Ovary (tissue), 9 donors: ENCODE measurements around the gene TP73. TPM values are rescaled to one million over a fixed set of nuclear protein-coding genes. Genes with fewer than 3 reads are reported as not detected.

ENCODE experiments used
- DNase-seq, 5 donors: peaks; one replicate each; pipeline ENCODE4 v3.0.0-alpha.2; 2019 to 2020
- H3K27ac ChIP-seq, 2 donors: fragments of 200-600 bp; one replicate each; pipeline versions ENCODE4 v1.5.1 to v1.8.0; 2019 to 2022
- H3K27me3 ChIP-seq: fragments of 200-600 bp; one replicate; pipeline ENCODE4 v1.8.0; 2022
- H3K36me3 ChIP-seq: fragments of 200-600 bp; sonication (generic); one replicate; pipeline ENCODE4 v1.5.1; 2019
- H3K4me1 ChIP-seq: one replicate; pipeline ENCODE4 v1.8.1; 2013; ENCODE audit warnings: mild to moderate bottlenecking, moderate library complexity; ENCODE audit not compliant: insufficient read depth
- H3K4me3 ChIP-seq: fragments of 200-600 bp; sonication (generic); one replicate; pipeline ENCODE4 v1.5.1; 2017
- H3K9me3 ChIP-seq, 2 donors: fragments of 200-600 bp in 1 of 2; sonication (generic) in 1 of 2; one replicate each; pipeline versions ENCODE4 v1.5.1 to v1.8.1; 2013 to 2019; ENCODE audit warnings: mild to moderate bottlenecking in 1 of 2, moderate library complexity in 1 of 2
- EP300 ChIP-seq: sonication (generic); formaldehyde crosslinking; IDR thresholded peaks from one replicate; pipeline ENCODE4 v1.6.1; 2017; ENCODE audit warnings: antibody characterized with exemption
- POLR2A ChIP-seq: fragments of 450-650 bp; IDR thresholded peaks from one replicate; pipeline ENCODE4 v1.6.1; 2017; ENCODE audit warnings: antibody characterized with exemption, mild to moderate bottlenecking, moderate library complexity
- WGBS, 3 donors: extraction: QIAGEN DNeasy Blood & Tissue Kit in 1 of 3; methylation state at CpG; one replicate each; pipeline versions ENCODE4 v1.1.5 to v1.1.7; 2013 to 2017; 5-methylcytosine and 5-hydroxymethylcytosine counted together
- intact Hi-C, 4 donors: fragments of 100-400 bp; cut with DNase I; formaldehyde crosslinking; loops; one replicate each; pipeline versions ENCODE4 v1.11.0 to v1.15.1; 2022 to 2023
- polyA plus RNA-seq, 2 donors: library from polyadenylated mRNA; stranded (reverse); fragments of 200-250 nt in 1 of 2; fragments of 350-450 nt in 1 of 2; fragmentation: Illumina TruSeq in 1 of 2; extraction: RNeasy Lipid Tissue Mini Kit (QIAGEN cat#74804) in 1 of 2; gene quantifications; one replicate each; pipeline ENCODE4 v1.2.3, GENCODE V29; 2013 to 2014
- total RNA-seq, 7 donors: library from RNA; depleted of rRNA in 2 of 7; stranded (reverse); fragments of >200 nt in 2 of 7; fragmentation: NEBNext Ultra II Directional in 3 of 7; extraction: Animal tissue kit (Norgen Biotek cat#: 25700) in 3 of 7; gene quantifications; one replicate each; pipeline versions ENCODE4 v1.1.0 to v1.2.4, GENCODE V29; 2016 to 2023
- TF ChIP-seq, protein P1 (sequence below), 3 donors: fragments of 450-650 bp in 2 of 3; fragments of 200-600 bp in 1 of 3; IDR thresholded peaks; one replicate each; pipeline versions ENCODE4 v1.5.1 to v1.8.0; 2016 to 2022; ENCODE audit warnings: antibody characterized with exemption in 3 of 3, mild to moderate bottlenecking in 1 of 3
- donor health status: DM: no; HTN: no; CAD: no; lungs with moderate emphysema.
- donor health status: DM: no; HTN: no; CAD: no.
- donor health status: Bipolar disorder and iron deficiency.
- donor health status: DM: yes; HTN: yes; CAD: no.
- donor health status: DM: no; HTN: no; CAD: no.
- donor health status: DM: yes; HTN: yes; CAD: no.

The TP73 gene
- total and polyA plus RNA-seq, 9 donors = 0.03 to 7.5 (median 0.42) TPM

DNA sequence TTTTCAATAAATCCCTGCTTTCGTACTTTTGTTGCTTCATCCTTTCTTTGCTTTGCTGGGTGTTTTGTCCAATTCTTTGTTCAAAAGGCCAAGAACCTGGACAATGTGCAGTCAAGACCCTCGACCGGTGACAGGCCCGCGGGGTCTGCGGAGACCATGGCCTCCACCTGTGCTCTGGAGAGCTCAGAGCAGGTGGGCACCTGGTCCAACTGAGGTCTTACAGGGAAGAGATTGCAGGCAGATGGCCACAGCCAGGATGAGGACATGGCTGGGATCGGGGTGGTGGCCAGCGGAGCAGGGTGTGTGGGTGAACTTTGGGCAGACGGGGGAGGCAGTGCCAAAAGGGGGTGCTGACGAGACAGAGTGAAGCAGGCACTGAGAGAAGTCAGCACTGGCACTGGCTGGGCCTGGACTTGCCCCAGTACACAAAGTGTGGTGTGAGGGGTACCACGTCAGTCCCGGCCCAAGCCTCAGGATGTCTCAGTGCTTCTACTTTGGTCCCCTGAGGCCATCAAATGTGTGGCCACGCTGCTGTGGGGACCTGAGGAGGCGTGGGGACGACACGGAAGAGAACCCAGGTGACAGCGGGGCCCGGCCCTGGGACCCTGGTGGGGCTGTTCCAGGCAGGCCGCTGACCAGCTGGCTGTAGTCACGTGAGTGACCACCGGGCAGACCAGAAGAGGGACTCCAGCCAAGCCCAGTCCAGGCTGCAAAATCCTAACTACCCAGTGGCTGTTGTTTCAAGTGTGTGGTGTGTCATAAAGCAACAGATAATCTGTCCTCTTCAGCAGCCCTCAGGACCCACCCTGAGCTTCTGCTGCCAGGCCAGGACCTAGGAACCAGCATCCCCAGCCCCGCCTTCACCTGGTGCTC is 89.5 kb downstream of the TP73 start:
- H3K9me3 ChIP-seq = no peaks in the 10 kb centered on the region
- H3K4me3 ChIP-seq = no peak overlapping the region
- H3K27me3 ChIP-seq = no peaks in the 10 kb centered on the region
- no peaks in the 10 kb centered on the region for H3K36me3 ChIP-seq
- no peak for DNase-seq
- H3K4me1 ChIP-seq = peaks cover 11% of the 10 kb centered on the region
- 84 to 90% (median 84%) methylated on average over 22 of the region's 22 CpGs for WGBS, 3 donors
- H3K27ac ChIP-seq = no peak overlapping the region
- intact Hi-C loops = no loop called here
- TF ChIP-seq POLR2A (no peak), EP300 (no peak)
- TF ChIP-seq, protein P1, sequence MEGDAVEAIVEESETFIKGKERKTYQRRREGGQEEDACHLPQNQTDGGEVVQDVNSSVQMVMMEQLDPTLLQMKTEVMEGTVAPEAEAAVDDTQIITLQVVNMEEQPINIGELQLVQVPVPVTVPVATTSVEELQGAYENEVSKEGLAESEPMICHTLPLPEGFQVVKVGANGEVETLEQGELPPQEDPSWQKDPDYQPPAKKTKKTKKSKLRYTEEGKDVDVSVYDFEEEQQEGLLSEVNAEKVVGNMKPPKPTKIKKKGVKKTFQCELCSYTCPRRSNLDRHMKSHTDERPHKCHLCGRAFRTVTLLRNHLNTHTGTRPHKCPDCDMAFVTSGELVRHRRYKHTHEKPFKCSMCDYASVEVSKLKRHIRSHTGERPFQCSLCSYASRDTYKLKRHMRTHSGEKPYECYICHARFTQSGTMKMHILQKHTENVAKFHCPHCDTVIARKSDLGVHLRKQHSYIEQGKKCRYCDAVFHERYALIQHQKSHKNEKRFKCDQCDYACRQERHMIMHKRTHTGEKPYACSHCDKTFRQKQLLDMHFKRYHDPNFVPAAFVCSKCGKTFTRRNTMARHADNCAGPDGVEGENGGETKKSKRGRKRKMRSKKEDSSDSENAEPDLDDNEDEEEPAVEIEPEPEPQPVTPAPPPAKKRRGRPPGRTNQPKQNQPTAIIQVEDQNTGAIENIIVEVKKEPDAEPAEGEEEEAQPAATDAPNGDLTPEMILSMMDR (IDR thresholded peaks at IDR 0.05) = no peak

- Histone ChIP-seq H3K36me3 (no peaks in the 10 kb centered on the region), H3K4me3 (no peak overlapping the region), H3K27ac (no peak overlapping the region), H3K4me1 (peaks cover 11% of the 10 kb centered on the region), H3K27me3 (no peaks in the 10 kb centered on the region), H3K9me3 (no peaks in the 10 kb centered on the region)
- TF ChIP-seq POLR2A = no peak
- TF ChIP-seq EP300 = no peak
- TF ChIP-seq, protein P1 (IDR thresholded peaks at IDR 0.05) = no peak
- DNase-seq = no peak
- 80 to 87% (median 85%) methylated on average over 24 of the region's 24 CpGs for WGBS, 3 donors
- intact Hi-C loops = no loop called here
Measured at GRCh38 chr1:3742439-3743298, 90.4 kb downstream of the TP73 start.

- no peak overlapping the region for H3K27ac ChIP-seq
- no peak for DNase-seq
- TF ChIP-seq POLR2A = no peak
- H3K36me3 ChIP-seq = no peaks in the 10 kb centered on the region
- 50 to 59% (median 52%) methylated on average over 4 of the region's 4 CpGs for WGBS, 3 donors
- no peak overlapping the region for H3K4me3 ChIP-seq
- H3K9me3 ChIP-seq = no peaks in the 10 kb centered on the region
- H3K4me1 ChIP-seq = peaks cover 14% of the 10 kb centered on the region
- intact Hi-C loops = no loop called here
- no peaks in the 10 kb centered on the region for H3K27me3 ChIP-seq
Measured at GRCh38 chr1:3743421-3743820, 91.1 kb downstream of the TP73 start.

- DNase-seq = no peak
- intact Hi-C loops = no loop called here
- H3K27me3 ChIP-seq = no peaks in the 10 kb centered on the region
- no peak overlapping the region for H3K27ac ChIP-seq
- no peak overlapping the region for H3K4me3 ChIP-seq
- H3K4me1 ChIP-seq = peaks cover 14% of the 10 kb centered on the region
- WGBS, 3 donors = 92 to 93% (median 92%) methylated on average over 12 of the region's 12 CpGs
- H3K9me3 ChIP-seq = no peaks in the 10 kb centered on the region
- no peaks in the 10 kb centered on the region for H3K36me3 ChIP-seq
- TF ChIP-seq, protein P1 (IDR thresholded peaks at IDR 0.05) = no peak
- no peak for TF ChIP-seq POLR2A
Measured at GRCh38 chr1:3743826-3744225, 91.5 kb downstream of the TP73 start.
